GM19351 (cell line): ENCODE results near the gene AGRN.
"Not testable (repeated sequence)": the region's sequence is repeated elsewhere in the genome, so short reads cannot be mapped to it uniquely, and the experiment has no call there.

ENCODE experiments used
- ATAC-seq: cut with Tn5 transposase; IDR thresholded peaks from one replicate; pipeline ENCODE4 v1.9.1; 2021; ENCODE audit warnings: mild to moderate bottlenecking, moderate library complexity; ENCODE audit not compliant: unreplicated experiment

AGRN gene

DNA sequence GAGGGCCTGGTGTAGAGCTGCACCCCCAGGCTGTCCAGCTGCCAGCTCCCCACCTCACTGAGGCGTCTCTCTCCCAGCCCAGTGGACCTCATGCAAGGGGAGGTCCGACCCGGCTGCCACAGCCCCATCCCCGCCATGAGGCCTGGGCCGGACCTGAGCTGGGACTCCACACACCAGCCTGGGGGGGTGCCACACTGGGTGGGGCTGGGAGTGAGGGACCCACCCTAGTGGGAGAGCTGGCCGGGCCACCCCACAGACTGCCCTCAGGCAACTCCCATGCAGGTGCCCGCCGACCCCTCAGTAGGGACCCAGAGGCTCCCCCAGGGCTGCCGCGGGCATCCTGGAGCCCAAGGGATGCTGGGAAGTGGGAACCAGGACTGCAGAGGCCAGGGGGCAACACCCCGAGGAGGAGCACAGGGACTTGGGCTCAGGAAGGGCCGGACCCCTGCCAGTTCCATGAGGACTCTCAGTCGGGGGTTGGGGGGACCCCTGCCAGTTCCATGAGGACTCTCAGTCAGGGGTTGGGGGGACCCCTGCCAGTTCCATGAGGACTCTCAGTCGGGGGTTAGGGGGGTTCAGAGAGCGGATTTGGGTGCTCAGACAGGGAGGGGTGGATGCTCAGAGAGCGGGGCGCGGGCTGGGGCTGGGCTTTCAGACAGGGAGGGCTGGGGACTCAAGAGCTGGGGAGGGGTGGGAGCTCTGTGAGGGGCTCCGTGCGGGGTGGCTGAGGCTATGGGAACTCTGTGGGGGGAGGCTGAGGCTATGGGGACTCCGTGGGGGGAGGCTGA is 55.4 kb downstream of the AGRN start:
- no peak for ATAC-seq

DNA sequence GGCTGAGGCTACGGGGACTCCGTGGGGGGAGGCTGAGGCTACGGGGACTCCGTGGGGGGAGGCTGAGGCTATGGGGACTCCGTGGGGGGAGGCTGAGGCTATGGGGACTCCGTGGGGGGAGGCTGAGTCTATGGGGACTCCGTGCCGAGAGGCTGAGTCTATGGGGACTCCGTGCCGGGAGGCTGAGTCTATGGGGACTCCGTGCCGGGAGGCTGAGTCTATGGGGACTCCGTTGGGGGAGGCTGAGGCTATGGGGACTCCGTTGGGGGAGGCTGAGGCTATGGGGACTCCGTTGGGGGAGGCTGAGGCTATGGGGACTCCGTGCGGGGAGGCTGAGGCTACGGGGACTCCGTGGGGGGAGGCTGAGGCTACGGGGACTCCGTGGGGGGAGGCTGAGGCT is 57.5 kb downstream of the AGRN start:
- ATAC-seq, result not testable (repeated sequence)

DNA sequence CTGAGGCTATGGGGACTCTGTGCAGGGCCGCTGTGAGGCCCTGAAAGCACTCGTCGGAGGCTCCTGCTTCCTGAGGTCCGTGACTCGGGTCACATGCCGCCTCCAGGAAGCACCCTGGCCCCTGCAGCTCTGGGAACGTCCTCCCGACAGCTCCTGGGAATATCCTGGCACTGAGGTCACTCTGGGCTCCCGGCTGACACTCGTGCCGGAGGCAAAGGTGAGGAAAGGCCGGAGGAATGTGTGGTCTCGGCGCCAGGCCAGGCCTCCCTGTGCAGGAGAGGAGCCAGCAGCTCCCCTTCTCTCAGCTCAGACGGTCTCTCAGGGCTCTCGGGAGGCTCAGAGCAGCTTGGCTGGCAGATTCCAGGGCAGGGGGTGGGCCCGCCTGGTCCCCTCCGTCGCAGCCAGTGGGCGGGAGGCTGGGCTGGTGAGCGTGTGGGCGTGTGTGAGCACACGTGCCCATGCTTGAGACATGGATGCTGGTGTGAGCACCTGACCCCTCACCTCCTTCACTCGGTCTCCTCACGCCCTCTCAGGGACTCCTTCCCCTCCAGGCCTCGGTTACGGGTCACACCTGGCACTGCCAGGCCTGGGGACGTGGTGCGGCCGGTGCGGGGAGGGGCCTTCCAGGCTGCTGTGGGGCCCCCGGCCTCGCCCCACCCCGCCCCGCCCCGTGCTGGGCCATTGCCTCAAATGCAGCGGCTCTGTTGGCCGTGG is 59.6 kb downstream of the AGRN start:
- no peak for ATAC-seq

DNA sequence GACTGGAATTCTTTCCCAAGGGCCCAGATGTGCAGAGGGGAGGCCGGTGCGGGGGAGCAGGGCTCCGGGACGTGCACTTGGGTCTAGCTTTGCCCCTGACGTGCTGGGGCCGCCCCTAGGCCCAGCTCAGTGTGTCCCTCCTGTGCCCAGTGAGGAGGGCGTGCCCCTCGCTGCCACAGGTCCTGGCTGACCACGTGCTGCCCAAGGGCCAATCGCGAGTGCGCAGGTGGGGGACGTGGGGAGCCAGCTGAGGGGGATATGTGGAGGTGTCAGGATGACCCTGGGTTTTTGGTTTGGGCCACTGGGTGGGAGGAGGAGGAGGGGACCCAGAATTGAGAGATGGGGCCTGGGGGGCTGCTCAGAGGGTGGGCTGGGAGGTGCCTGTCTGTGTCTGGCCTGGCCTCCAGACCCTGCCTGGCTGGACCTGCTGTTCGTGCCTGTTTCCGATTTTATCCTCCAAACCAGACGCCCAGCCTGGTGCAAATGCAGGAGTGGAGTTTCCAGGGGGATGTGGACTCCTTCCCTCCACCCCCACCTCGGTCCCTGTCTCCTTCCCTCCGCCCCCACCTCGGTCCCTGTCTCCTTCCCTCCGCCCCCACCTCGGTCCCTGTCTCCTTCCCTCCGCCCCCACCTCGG is 60.3 kb downstream of the AGRN start:
- no peak for ATAC-seq

DNA sequence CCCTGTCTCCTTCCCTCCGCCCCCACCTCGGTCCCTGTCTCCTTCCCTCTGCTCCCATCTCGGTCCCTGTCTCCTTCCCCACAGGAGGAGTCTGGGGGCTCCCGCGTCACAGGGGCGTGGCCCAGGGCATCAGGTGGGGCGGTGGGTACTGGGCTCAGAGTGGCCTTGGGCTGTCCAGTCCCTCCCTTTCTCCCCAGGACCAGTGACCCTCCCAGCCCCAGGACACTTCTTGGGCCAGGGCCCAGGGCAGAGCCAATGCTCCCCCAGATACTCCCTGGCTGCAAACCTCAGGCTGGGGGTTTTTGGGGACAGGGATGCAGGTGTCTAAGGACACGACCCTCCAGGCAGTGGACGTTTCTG is 61.0 kb downstream of the AGRN start:
- no peak for ATAC-seq

DNA sequence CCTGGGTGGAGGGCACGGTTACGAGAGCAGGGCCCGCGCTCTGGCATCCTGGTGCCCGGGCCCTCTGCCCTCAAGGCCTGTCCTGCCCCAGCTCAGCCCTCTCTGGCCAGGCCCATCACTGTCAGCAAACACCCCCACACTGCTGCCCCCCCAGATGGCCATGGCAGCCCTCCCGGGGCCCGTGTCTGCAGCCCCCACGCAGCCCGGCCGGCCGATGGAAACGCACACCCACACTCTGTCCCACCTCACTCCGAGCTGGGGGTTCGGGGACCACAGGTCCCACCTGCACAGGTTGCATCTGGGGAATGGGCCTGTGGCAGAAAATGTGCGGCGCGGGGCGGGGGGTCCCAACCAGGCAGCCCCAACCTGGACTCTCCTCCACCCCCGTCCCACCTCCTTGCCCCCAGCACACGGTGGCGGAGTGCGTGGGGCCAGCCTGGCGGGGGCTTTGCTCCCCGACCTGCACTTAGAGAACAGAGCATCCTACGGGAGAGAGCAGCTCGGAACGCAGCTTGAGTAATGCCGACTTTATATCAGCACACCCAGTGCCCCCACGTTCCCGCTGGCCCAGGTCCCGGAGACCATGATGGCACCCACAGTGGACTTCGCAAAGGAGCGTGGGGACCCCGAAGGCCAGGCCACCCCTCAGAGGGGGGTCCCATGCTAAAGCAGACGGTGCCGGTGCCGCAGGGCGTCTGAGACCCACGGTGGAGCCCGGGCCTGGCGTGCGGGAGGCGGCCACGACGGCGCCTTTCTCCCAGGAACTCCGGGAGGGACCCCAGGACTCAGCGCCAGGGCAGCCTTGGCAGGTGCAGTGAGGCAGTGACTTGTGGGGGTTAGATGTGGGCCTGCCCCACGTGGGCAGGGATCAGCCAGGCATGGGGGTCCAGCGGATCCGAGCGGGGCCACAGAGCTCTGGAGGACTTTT is 61.7 kb downstream of the AGRN start:
- ATAC-seq, result no peak

DNA sequence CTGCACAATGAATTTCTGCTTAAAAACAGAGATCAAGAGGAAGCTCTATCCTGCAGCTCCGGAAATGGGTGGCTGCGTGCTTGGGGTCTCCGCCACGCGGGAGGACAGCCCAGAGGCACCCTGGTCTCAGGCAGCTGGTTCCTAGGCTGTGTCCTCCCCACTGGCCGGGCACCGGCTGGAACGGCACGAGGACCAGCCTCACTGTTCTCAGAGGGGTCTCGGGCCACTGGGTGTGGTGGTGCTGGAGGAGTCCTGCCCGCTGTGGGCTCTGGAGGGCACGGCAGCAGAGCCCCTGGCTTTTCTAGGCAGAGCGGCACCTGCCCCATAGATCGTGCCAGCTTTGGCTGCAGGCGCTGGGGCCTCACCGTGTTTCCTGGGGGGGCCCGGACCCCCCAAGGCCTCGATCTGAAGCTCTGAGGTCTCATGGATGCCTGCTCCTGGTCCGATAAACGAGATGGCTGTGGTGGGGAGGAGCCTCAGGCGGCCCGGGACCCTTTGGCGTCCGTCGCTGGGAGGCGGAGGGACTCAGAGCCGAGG is 62.4 kb downstream of the AGRN start:
- no peak for ATAC-seq

DNA sequence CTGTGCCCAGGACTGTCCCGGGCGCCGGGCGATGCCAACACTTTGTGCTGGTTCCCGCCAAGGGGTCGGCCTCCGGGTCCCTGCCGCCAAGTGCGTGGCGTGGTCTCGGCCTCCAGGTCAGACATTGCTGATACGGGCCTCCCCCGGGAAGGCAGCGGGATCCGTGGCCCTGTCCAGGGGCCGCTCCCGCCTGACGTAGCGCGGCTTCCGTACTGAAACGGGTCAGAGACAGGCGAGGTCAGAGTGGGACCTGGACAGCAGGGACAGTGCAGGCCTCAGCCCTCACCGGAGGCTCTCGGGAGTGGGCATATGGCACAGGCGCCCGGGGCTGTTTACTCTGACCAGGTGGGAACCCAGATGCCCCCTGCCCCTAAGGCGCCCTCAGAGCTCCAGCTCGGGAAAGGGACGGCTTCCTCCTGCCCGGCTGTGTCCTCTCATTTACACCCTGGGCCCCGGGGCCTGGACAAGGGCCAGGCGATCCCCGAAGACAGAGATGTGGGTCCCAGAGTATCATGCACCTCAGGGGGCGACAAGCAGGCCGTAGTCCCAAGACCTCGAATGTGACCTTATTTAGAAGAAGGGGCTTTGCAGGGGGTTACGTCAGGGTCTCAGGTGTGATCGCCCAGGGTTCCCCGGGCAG is 63.0 kb downstream of the AGRN start:
- no peak for ATAC-seq

DNA sequence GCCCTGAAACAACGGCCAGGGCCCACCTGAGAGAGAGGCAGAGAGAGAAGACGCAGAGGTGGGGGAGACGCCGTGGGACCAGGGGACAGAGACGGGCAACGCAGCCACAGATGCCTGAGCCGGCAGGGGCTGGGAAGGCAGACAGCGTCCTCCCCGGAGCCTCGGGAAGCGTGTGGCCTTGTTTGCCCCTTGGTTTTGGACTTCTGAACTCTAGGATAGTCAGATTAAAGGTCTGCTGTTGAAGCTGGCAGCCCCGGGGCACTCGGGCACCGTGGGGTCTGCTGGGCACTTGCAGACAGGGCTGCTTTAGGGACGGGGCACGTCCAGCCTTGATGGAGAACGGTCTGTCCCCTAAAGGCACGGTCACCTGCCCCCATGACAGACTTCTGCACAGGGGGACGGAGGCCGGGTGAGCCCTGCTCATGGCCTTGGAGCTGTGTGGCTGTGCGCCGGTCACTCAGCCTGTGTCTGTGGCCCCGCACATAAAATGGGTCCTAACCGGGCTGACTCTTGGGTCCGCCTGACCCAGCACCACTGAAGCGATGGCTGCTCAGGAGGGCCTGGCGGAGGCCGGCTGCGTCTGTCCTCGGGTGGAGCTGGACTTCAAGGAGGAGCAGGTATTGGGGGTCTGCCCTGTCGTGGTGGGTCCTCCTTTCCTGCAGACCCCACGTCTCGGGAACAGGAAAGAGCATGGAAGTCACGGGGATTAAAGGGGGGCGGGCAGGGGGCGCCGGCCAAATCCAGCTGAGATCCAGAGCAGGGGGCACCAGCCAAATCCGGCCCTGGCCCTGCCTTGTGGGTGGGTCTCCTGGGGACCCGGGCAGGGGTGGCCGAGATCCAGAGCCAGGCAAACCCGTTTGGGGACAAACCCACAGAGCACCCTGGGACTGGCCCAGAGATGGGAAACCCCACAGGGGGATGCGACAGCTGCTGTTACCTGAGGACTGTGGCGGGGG is 63.8 kb downstream of the AGRN start:
- ATAC-seq, result no peak

DNA sequence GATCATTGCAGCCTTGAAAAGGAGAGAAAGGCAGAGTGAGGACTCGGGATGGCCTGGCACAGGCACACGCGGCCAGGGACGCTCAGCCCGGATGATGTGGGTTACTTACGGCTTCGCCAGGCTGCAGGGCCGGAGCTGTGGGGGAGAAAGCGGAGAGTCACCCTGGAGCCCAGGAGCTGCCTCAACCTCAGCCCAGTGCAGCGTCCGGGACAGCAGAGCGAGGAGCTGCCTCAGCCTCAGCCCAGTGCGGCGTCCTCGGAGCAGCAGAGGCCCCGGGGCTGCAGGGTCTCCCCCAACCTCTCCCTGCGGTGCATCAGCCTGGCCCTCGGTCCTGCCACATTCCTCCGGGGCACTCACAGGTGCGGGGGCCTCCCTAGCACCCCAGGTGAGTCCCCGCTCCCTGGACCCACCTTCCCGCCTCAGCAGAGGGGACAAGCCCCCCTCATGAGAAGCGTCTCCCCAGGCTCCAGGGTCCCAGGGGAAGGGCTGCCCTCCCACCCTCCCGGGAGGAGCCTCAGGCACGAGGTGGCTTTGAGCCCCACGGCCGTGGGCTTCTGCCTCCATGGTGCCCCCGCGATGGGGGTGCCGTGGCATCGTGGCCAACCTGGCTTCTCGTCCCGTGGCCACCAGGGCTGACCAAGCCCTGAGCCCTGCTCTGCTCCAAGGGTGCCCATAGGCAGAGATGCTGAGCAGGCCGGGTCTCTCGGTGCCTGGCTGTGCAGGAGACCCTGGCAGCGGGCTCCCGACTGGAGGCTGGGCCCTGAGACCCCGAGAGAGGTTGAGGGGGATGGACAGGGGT is 64.7 kb downstream of the AGRN start:
- ATAC-seq, result no peak

DNA sequence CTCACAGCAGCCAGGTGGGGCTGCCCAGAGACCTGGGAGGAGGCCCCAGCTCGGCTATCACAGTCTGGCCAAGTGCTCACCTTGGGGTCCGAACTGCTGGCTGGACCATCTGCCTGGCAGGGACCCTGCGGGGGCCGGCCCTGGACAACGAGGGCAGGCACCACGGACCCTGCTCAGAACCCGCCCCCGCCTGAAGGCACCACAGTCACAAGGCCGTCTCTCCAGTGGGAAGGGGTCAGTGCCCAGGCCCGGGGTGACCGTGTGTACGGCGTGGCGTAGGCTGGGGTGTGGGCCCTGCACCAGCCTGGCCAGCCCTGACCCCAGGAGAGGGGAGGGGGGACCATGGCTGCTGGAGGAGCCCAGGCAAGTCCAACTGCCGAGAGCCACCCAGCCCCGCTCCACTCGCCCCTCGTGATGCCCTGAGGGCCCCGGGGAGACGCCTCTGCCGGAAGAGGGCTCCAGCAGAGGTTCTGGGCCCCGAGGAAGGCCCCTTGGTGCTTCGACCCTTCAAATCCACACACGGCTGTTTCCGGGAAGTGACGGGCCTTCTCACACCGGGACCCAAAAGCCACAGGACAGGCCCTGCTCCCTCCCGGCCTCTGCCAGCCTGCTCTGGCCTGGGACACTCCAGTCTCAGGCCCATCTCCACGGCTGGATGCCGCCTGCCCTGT is 65.4 kb downstream of the AGRN start:
- ATAC-seq, result no peak

DNA sequence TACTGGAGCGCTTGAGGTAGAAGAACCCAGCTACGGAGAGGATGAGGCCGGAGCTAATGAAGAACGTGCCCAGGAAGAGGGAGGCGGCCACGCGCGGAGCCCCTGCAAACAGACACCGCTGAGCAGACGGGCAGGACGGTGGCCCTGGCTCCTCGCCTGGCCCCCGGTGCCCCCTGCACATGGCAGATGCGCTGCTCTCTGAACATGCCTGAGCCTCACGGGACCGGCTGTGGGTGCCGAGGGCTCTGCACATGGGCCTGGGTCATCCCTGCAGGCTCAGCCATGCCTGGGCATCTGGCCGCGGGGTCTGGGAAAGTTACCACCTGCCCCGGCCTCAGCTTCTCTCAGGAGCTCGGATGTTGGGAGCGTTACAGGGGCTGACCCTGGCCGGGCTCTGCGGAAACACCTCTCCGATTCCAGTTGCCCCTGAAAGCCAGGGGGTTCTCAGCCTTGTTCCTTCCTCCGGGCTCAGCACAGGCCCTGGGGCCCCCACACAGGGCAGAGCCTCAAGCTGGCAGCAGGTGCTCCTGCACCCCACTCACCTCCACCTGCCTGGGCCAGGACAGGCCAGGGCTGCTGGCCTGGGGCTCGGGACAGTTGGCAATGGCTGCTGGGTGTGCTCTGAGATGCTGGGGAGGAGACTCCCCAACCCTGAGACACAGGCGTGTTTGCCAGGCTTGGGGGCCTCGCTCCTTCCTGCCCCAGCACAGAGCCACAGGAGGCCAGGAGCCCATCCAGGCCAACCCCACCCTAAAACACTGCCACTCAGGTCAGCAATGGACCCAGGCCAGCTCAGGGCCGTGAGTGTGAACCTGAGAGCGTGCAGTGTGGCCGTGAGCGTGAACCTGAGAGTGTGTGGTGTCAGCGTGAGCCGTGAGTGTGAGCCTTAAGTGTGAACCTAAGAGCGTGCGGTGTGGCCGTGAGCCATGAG is 66.3 kb downstream of the AGRN start:
- no peak for ATAC-seq

DNA sequence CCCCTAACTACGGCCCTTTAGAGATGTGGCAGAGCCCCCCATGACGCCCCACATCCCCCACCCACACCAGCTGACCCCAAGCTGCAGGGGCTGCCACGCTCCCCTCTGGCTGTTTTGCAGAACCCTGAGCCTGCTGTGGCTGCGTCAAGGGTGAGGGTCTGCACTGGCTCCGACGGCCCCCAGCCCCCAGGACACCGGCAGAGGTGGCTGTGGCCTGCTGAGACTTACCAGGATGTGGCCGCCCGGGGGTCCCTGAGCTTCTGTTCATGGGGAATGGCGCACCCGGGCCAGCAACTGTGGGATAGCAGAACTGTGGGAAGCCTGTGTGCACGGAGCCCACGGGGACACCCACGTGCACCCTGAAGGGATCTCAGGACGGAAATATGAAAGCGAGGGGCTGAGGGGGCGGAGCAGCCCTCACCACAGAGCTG is 67.0 kb downstream of the AGRN start:
- ATAC-seq, result no peak

DNA sequence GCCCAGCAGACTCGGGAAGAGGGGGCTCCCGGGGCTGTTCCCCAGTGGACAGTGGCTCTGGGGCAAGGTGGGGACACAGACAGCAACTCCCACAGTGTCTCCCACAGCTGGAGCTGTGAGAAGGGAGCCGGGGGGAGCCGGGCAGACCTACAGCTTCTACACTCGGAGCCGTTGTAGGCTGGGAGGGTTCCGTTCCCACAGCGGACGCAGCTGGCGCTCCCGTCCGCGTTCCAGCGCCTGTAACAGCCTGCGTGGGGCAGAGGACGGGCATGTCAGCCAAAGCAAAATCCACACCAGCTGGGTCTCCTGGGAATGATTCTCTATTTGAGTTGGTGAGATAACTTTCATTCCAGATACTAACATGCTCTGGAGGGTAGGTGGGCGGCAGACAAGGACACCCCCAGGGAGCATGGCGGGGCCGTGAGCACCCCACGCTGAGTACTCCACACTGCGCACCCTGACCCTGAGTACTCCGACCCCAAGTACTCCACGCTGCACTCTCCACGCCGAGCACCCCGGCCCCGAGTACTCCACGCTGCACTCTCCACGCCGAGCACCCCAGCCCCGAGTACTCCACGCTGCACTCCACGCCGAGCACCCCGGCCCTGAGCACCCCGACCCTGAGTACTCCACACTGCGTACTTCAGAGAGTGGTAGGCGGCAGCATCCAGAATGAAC is 67.6 kb downstream of the AGRN start:
- no peak for ATAC-seq

DNA sequence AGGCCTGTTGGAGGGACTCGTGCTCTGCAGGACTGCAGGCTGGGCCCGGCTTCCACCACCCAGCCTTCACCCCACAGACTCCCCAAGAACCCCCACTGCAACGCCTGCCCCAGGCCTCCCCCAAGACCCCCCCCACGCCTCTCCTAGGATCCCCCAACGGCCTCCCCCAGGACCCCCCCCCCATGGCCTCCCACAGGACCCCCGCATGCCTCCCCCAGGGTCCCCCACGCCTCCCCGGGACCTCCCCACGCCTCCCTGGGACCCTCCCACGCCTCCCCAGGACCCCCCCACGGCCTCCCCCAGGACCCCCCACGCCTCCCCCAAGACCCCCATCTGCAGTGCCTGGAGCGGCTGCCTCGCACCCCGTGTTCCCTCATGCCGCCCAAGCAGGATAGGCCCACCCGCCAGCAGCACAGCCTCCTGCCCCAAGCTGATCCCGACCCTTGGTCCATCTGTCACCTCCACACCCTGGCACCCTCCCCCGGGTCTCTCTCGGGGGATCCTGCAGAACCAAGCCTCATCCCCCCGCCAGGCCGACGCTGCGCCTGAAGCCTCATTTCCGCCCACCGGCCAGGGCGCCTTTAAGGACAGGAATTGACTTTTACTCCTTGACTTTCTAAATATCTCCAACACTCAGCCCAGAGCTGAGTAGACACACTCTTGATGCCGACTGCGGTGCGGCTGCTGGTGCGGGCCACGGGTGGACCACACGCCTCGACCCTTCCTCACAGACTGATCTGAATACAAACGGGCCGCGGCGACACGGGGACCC is 68.3 kb downstream of the AGRN start:
- no peak for ATAC-seq
